Testis (tissue), 3 donors: ENCODE measurements around the gene FAM47B. TPM values are rescaled to one million over a fixed set of nuclear protein-coding genes. Genes with fewer than 3 reads are reported as not detected.

Source experiments
- DNase-seq: peaks from one replicate; pipeline ENCODE4 v3.0.0-alpha.2; 2019
- H3K27ac ChIP-seq, 2 donors: fragments of 200-600 bp; sonication (generic); one replicate each; pipeline ENCODE4 v1.5.1; 2019
- H3K27me3 ChIP-seq: fragments of 200-600 bp; sonication (generic); one replicate; pipeline ENCODE4 v1.5.1; 2019
- H3K36me3 ChIP-seq: fragments of 200-600 bp; sonication (generic); one replicate; pipeline ENCODE4 v1.5.1; 2017; ENCODE audit warnings: low read depth; ENCODE audit errors: missing control alignments
- H3K4me1 ChIP-seq: fragments of 200-600 bp; sonication (generic); one replicate; pipeline ENCODE4 v1.5.1; 2019
- H3K4me3 ChIP-seq, 2 donors: fragments of 200-600 bp; sonication (generic); one replicate each; pipeline ENCODE4 v1.5.1; 2017 to 2019
- H3K9me3 ChIP-seq: fragments of 200-600 bp; sonication (generic); one replicate; pipeline ENCODE4 v1.5.1; 2017
- POLR2A ChIP-seq: fragments of 450-650 bp; IDR thresholded peaks from one replicate; pipeline ENCODE4 v1.6.1; 2017; ENCODE audit warnings: antibody characterized with exemption, mild to moderate bottlenecking, moderate library complexity
- WGBS, 2 donors: methylation state at CpG; one replicate each; pipeline ENCODE4 v1.1.5; 2018; 5-methylcytosine and 5-hydroxymethylcytosine counted together
- intact Hi-C: fragments of 100-400 bp; cut with DNase I; formaldehyde crosslinking; loops from one replicate; pipeline ENCODE4 v1.15.1; 2023; ENCODE audit warnings: low total_unique reads
- polyA plus RNA-seq: library from polyadenylated mRNA; stranded (reverse); fragments of 350-450 nt; fragmentation: Illumina TruSeq; extraction: RNeasy Lipid Tissue Mini Kit (QIAGEN cat#74804); gene quantifications from one replicate; pipeline ENCODE4 v1.2.3, GENCODE V29; 2014; ENCODE audit warnings: low read depth, low replicate concordance; ENCODE audit not compliant: insufficient read depth
- total RNA-seq, 2 donors: library from RNA; depleted of rRNA; stranded (reverse); fragments of >200 nt; gene quantifications; one replicate each; pipeline ENCODE4 v1.2.3, GENCODE V29; 2016
- TF ChIP-seq, protein P1 (sequence below), 3 experiments: fragments of 450-650 bp in 2 of 3; fragments of 200-600 bp in 1 of 3; sonication (generic) in 1 of 3; IDR thresholded peaks; one replicate each; pipeline ENCODE4 v1.5.1; 2016 to 2019; ENCODE audit warnings: antibody characterized with exemption in 3 of 3, mild to moderate bottlenecking in 2 of 3, moderate library complexity in 1 of 3

FAM47B gene
- total and polyA plus RNA-seq, 3 donors from 2014 or later: 5.5 to 24.0 (median 14.3) TPM

DNA sequence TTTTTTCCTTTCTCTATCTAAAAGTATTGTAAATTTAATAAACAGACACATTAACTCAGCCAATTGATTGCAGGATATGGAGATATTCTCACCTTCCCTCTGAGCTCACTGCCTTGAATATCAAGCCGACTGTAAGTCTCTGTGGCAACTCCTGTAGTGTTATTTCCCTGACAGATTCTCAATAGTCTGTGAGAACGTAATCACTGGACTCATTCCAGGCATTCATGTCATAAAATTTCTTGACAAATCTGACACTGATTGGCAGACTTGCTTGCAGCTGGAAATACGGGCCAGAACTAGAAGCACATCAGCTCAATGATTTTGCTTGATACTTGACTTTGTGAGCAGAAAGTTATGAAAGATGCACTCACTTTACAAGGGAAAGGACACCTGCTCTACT lies 29.6 kb downstream of the FAM47B start:
- H3K4me3 ChIP-seq: no peak overlapping the region
- no peak overlapping the region for H3K27ac ChIP-seq
- no peaks in the 10 kb centered on the region for H3K36me3 ChIP-seq
- intact Hi-C loops: no loop called here
- H3K27me3 ChIP-seq: no peaks in the 10 kb centered on the region
- 74 to 80% methylated on average over 1 to 3 of the region's 3 CpGs for WGBS, 2 donors
- H3K9me3 ChIP-seq: no peaks in the 10 kb centered on the region
- DNase-seq: no peak
- no peaks in the 10 kb centered on the region for H3K4me1 ChIP-seq
- TF ChIP-seq, protein P1, sequence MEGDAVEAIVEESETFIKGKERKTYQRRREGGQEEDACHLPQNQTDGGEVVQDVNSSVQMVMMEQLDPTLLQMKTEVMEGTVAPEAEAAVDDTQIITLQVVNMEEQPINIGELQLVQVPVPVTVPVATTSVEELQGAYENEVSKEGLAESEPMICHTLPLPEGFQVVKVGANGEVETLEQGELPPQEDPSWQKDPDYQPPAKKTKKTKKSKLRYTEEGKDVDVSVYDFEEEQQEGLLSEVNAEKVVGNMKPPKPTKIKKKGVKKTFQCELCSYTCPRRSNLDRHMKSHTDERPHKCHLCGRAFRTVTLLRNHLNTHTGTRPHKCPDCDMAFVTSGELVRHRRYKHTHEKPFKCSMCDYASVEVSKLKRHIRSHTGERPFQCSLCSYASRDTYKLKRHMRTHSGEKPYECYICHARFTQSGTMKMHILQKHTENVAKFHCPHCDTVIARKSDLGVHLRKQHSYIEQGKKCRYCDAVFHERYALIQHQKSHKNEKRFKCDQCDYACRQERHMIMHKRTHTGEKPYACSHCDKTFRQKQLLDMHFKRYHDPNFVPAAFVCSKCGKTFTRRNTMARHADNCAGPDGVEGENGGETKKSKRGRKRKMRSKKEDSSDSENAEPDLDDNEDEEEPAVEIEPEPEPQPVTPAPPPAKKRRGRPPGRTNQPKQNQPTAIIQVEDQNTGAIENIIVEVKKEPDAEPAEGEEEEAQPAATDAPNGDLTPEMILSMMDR (IDR thresholded peaks at IDR 0.05): no peak
- no peak for TF ChIP-seq POLR2A

DNA sequence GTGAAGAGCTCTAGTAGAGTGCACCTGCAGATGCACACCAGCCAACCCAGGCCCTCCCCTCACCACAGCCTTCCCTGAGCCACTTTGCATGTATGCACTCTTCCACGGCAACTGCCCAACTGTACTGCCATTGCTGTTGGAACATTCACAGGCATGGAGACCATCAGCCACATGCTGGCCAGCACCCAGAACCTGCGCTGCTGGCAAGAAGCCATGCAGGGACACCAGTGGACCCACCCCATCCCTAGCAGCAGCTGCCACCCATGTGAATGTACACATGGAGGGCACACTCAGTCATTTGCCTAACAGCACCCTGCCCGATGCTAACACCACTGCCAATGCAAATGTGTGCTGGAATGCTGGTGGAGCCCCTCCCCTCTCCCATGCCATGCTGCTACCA lies 35.6 kb downstream of the FAM47B start:
- Histone ChIP-seq H3K4me3 (no peak overlapping the region), H3K27me3 (no peaks in the 10 kb centered on the region), H3K36me3 (no peaks in the 10 kb centered on the region), H3K27ac (no peak overlapping the region), H3K4me1 (no peaks in the 10 kb centered on the region), H3K9me3 (no peaks in the 10 kb centered on the region)
- 100% methylated on average over 2 of the region's 3 CpGs; no CpG with 5 or more reads in 1 of the 2 donors for WGBS, 2 donors
- TF ChIP-seq POLR2A: no peak
- TF ChIP-seq, protein P1 (IDR thresholded peaks at IDR 0.05): no peak
- intact Hi-C loops: no loop called here
- no peak for DNase-seq

DNA sequence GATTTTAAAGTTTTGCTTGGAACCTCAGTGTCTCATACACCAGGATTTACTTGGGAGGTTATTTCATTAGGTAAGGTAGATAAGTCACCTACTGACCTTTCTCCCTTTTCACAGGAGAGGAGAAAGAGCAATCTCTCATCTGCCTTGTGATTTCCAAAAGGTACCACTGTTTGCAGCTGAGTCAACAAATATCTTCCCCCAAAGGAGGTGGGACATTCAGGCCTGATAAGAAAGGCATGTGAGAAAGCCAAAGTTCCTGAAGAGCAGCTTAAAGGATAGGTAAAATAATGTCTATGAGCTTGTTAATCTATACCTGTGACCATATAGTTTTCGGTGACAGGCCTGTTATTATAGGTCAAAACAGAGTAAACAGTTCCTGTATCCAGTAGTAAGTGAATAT lies 45.0 kb downstream of the FAM47B start:
- H3K9me3 ChIP-seq: no peaks in the 10 kb centered on the region
- no peak for DNase-seq
- no peaks in the 10 kb centered on the region for H3K36me3 ChIP-seq
- 90 to 100% methylated on average over 1 of the region's 1 CpG for WGBS, 2 donors
- H3K4me3 ChIP-seq: no peak overlapping the region
- no peak overlapping the region for H3K27ac ChIP-seq
- intact Hi-C loops: no loop called here
- H3K4me1 ChIP-seq: no peaks in the 10 kb centered on the region
- TF ChIP-seq POLR2A: no peak
- TF ChIP-seq, protein P1 (IDR thresholded peaks at IDR 0.05): no peak
- no peaks in the 10 kb centered on the region for H3K27me3 ChIP-seq
